ENCODE results near the gene KLHL11. TPM values are rescaled to one million over a fixed set of nuclear protein-coding genes. Genes with fewer than 3 reads are reported as not detected.

KLHL11 gene
- total and polyA plus RNA-seq, 4 donors = 0.68 to 12.6 (median 7.1) TPM

- WGBS = under 1% methylated on average over 25 of the region's 25 CpGs
- peak overlapping the region; percentile 46 to 68 for H3K9ac ChIP-seq (ENCODE audit: low read depth in 1 of 2, low read length in 2 of 2)
- H3K36me3 ChIP-seq (ENCODE audit: control insufficient read depth in 4 of 4, insufficient read depth in 3 of 4, low read depth in 1 of 4, low read length in 3 of 4) = peaks cover 3 to 11% (median 10%) of the 10 kb centered on the region in 4 donors
- no peaks in the 10 kb centered on the region for H3K9me3 ChIP-seq (ENCODE audit: control insufficient read depth in 4 of 4, low read length in 3 of 4)
- DNase-seq (ENCODE audit: low spot score) = no peak
- H3K27ac ChIP-seq (ENCODE audit: low read depth in 1 of 2, low read length in 2 of 2) = peak overlapping the region; percentile 70 to 83
- no peak for TF ChIP-seq FOXA1 (IDR thresholded peaks at IDR 0.05)
- no peak for TF ChIP-seq MAX (IDR thresholded peaks at IDR 0.05)
- TF ChIP-seq SP1 (IDR thresholded peaks at IDR 0.05) = no peak
- no peak for TF ChIP-seq HNF4A (conservative IDR thresholded peaks at IDR 0.05)
- no peak for TF ChIP-seq ATF3 (IDR thresholded peaks at IDR 0.05)
- no peak for TF ChIP-seq FOXA2 (IDR thresholded peaks at IDR 0.05)
- no peak for TF ChIP-seq EGR1 (IDR thresholded peaks at IDR 0.05; ENCODE audit: low read depth in 2 of 2)
- TF ChIP-seq ZBTB33 (IDR thresholded peaks at IDR 0.05) = no peak
- TF ChIP-seq GABPA (IDR thresholded peaks at IDR 0.05 in 1 of 2, conservative IDR thresholded peaks at IDR 0.05 in 1 of 2) = no peak
- H3K27me3 ChIP-seq (ENCODE audit: control insufficient read depth in 4 of 4, insufficient read depth in 4 of 4, low read length in 3 of 4) = no peaks in the 10 kb centered on the region
- H3K4me1 ChIP-seq (ENCODE audit: control insufficient read depth in 4 of 4, insufficient read depth in 4 of 4, low read length in 3 of 4) = peaks cover 7 to 34% (median 21%) of the 10 kb centered on the region in 4 donors
- H3K4me3 ChIP-seq (ENCODE audit: low read depth in 1 of 3, low read length in 3 of 3) = peak overlapping the region; percentile 69 to 90 (median 82)
These were observed 756 bp downstream of the KLHL11 start for GRCh38 chr17:41864498-41864835.

GRCh38 chr17:41863074-41863848 lies 2.0 kb downstream of the KLHL11 start:
- peaks cover 7 to 25% (median 16%) of the 10 kb centered on the region in 4 donors for H3K4me1 ChIP-seq (ENCODE audit: control insufficient read depth in 4 of 4, insufficient read depth in 4 of 4, low read length in 3 of 4)
- no peak for DNase-seq (ENCODE audit: low spot score)
- no peak overlapping the region for H3K27ac ChIP-seq (ENCODE audit: low read depth in 1 of 2, low read length in 2 of 2)
- no peak overlapping the region for H3K9ac ChIP-seq (ENCODE audit: low read depth in 1 of 2, low read length in 2 of 2)
- H3K36me3 ChIP-seq (ENCODE audit: control insufficient read depth in 4 of 4, insufficient read depth in 3 of 4, low read depth in 1 of 4, low read length in 3 of 4) = peaks cover 1 to 9% (median 7%) of the 10 kb centered on the region in 4 donors
- H3K27me3 ChIP-seq (ENCODE audit: control insufficient read depth in 4 of 4, insufficient read depth in 4 of 4, low read length in 3 of 4) = no peaks in the 10 kb centered on the region
- H3K9me3 ChIP-seq (ENCODE audit: control insufficient read depth in 4 of 4, low read length in 3 of 4) = no peaks in the 10 kb centered on the region
- no peak overlapping the region for H3K4me3 ChIP-seq (ENCODE audit: low read depth in 1 of 3, low read length in 3 of 3)
- 75% methylated on average over 18 of the region's 18 CpGs for WGBS
- TF ChIP-seq HNF4G (IDR thresholded peaks at IDR 0.05) (no peak), HNF4A (conservative IDR thresholded peaks at IDR 0.05) (no peak), REST (IDR thresholded peaks at IDR 0.05) (no peak), FOXA2 (IDR thresholded peaks at IDR 0.05) (no peak), JUND (IDR thresholded peaks at IDR 0.05) (no peak), CTCF (IDR thresholded peaks at IDR 0.05; ENCODE audit: low read depth, low read length, missing input control) (no peak)

Data from liver (tissue), 9 donors.